Trophoblast cell (in vitro differentiated cells and primary cell): ENCODE measurements around the gene MYO1E.

ENCODE experiments used
- DNase-seq, 2 donors: peaks; one replicate each; pipeline ENCODE4 v3.0.0-alpha.2; 2016
- H2AFZ ChIP-seq: 2 replicates; pipeline ENCODE4 v1.6.1; 2013; ENCODE audit warnings: low read length, moderate library complexity, mild to moderate bottlenecking; ENCODE audit not compliant: insufficient read depth, poor library complexity
- H2AK5ac ChIP-seq: 2 replicates; pipeline ENCODE4 v1.6.1; 2013; ENCODE audit warnings: mild to moderate bottlenecking, low read length
- H2BK120ac ChIP-seq: 2 replicates; pipeline ENCODE4 v1.6.1; 2013; ENCODE audit warnings: low read length, mild to moderate bottlenecking, moderate library complexity; ENCODE audit not compliant: insufficient read depth, poor library complexity
- H2BK12ac ChIP-seq: 2 replicates; pipeline ENCODE4 v1.6.1; 2013; ENCODE audit warnings: mild to moderate bottlenecking, low read length, moderate library complexity
- H2BK5ac ChIP-seq: 2 replicates; pipeline ENCODE4 v1.6.1; 2013; ENCODE audit warnings: low read length, low read depth, moderate library complexity, mild to moderate bottlenecking; ENCODE audit not compliant: poor library complexity
- H3K14ac ChIP-seq: 2 replicates; pipeline ENCODE4 v1.6.1; 2013; ENCODE audit warnings: mild to moderate bottlenecking, low read length
- H3K18ac ChIP-seq: 2 replicates; pipeline ENCODE4 v1.6.1; 2013; ENCODE audit warnings: mild to moderate bottlenecking, low read length
- H3K23ac ChIP-seq: 2 replicates; pipeline ENCODE4 v1.6.1; 2013; ENCODE audit warnings: low read length
- H3K27ac ChIP-seq: 2 replicates; pipeline ENCODE4 v1.5.1; 2013; ENCODE audit warnings: low read depth, mild to moderate bottlenecking, inconsistent platforms, low read length, moderate library complexity
- H3K27me3 ChIP-seq: 2 replicates; pipeline ENCODE4 v1.6.1; 2013; ENCODE audit warnings: inconsistent platforms, mild to moderate bottlenecking, low read length, moderate library complexity; ENCODE audit not compliant: insufficient read depth
- H3K36me3 ChIP-seq, 2 experiments: 1 replicate in 1 of 2; 2 replicates in 1 of 2; pipeline ENCODE4 v1.6.1; 2013; ENCODE audit warnings: low read length in 2 of 2, mild to moderate bottlenecking in 2 of 2, moderate library complexity in 1 of 2; ENCODE audit not compliant: insufficient read depth in 2 of 2, control insufficient read depth in 1 of 2
- H3K4ac ChIP-seq: 2 replicates; pipeline ENCODE4 v1.6.1; 2013; ENCODE audit warnings: low read depth, mild to moderate bottlenecking, low read length, moderate library complexity
- H3K4me1 ChIP-seq, 2 experiments: 1 replicate in 1 of 2; 2 replicates in 1 of 2; pipeline ENCODE4 v1.6.1; 2013; ENCODE audit warnings: low read length in 2 of 2, mild to moderate bottlenecking in 2 of 2, moderate library complexity in 1 of 2; ENCODE audit not compliant: insufficient read depth in 2 of 2, control insufficient read depth in 1 of 2
- H3K4me2 ChIP-seq: 2 replicates; pipeline ENCODE4 v1.6.1; 2013; ENCODE audit warnings: inconsistent platforms, mild to moderate bottlenecking, low read length, moderate library complexity
- H3K4me3 ChIP-seq: 2 replicates; pipeline ENCODE4 v1.5.1; 2013; ENCODE audit warnings: mild to moderate bottlenecking, low read depth, low read length, inconsistent platforms
- H3K79me1 ChIP-seq: one replicate; pipeline ENCODE4 v1.6.1; 2013; ENCODE audit warnings: low read length
- H3K79me2 ChIP-seq: 2 replicates; pipeline ENCODE4 v1.6.1; 2013; ENCODE audit warnings: low read length, mild to moderate bottlenecking; ENCODE audit not compliant: control insufficient read depth, insufficient read depth, poor library complexity
- H3K9ac ChIP-seq: 2 replicates; pipeline ENCODE4 v1.6.1; 2013; ENCODE audit warnings: mild to moderate bottlenecking, low read length
- H3K9me3 ChIP-seq: 2 replicates; pipeline ENCODE4 v1.6.1; 2013; ENCODE audit warnings: low read depth, mild to moderate bottlenecking, control low read depth, inconsistent platforms, low read length; ENCODE audit not compliant: insufficient read depth
- H4K12ac ChIP-seq: 2 replicates; pipeline ENCODE4 v1.6.1; 2013; ENCODE audit warnings: low read depth, mild to moderate bottlenecking, low read length, moderate library complexity
- H4K8ac ChIP-seq: 2 replicates; pipeline ENCODE4 v1.6.1; 2013; ENCODE audit warnings: low read depth, mild to moderate bottlenecking, low read length, moderate library complexity
- H4K91ac ChIP-seq: one replicate; pipeline ENCODE4 v1.6.1; 2013; ENCODE audit warnings: low read depth, mild to moderate bottlenecking, low read length, moderate library complexity
- WGBS: extraction: QIAGEN DNeasy Blood & Tissue Kit; methylation state at CpG from one replicate; pipeline ENCODE4 v1.1.7; 2013; ENCODE audit warnings: missing lambda C conversion rate; ENCODE audit not compliant: insufficient read length, insufficient coverage; ENCODE audit errors: extremely low coverage; 5-methylcytosine and 5-hydroxymethylcytosine counted together

The MYO1E gene

DNA sequence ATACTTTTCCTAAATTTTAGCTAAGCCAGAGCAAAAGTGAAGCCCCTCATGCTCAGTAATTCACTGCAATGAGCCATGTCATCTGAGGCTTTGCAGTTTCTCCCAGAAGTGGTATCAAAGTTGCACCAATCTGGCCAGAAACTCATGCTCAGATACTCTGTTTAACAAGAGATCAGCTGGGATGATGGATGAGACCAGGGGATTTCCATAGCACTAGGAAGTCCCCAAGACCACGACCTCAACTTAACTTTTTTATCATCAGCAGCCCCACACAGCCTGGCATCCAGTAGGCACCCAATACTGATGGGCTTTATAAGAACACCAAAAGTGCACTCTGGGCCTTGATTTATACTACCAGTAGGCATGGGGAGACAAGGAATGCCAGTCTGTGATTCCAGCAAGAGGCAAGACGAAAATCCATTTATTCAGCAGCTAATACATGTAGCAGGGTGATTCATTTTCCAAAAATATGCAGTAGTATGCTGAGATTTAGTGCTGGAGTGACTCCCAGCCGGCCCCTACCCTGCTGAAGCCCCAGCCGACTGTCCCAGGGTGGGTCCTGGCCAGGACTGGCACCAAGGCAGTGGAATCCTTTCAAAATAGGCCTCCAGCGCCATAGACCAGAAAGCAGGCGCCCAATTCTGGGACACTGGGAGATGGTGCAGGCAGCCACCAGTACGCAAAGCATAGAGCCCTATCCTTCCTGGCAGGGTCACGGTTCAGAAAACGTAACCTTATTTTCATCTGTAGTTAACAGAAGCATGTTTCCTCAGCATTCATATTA lies 166.6 kb downstream of the MYO1E start:
- Histone ChIP-seq H3K18ac (no peak overlapping the region), H3K9me3 (no peaks in the 10 kb centered on the region), H3K4ac (no peak overlapping the region), H2BK12ac (no peak overlapping the region), H3K4me3 (no peak overlapping the region), H2BK120ac (no peak overlapping the region), H3K14ac (no peak overlapping the region), H3K36me3 (peaks cover 14 to 26% of the 10 kb centered on the region in 2 experiments), H3K27ac (no peak overlapping the region), H4K12ac (no peak overlapping the region), H3K4me1 (peaks cover 0 to 3% of the 10 kb centered on the region in 2 experiments), H3K4me2 (no peak overlapping the region), H3K23ac (no peak overlapping the region), H2BK5ac (no peak overlapping the region), H4K8ac (no peak overlapping the region), H3K79me1 (no peaks in the 10 kb centered on the region), H2AFZ (no peak overlapping the region), H3K9ac (no peak overlapping the region), H3K79me2 (no peaks in the 10 kb centered on the region), H2AK5ac (no peak overlapping the region), H4K91ac (no peak overlapping the region), H3K27me3 (no peaks in the 10 kb centered on the region)
- WGBS: no CpG with 5 or more reads among the region's 9 CpGs
- no peak for DNase-seq

DNA sequence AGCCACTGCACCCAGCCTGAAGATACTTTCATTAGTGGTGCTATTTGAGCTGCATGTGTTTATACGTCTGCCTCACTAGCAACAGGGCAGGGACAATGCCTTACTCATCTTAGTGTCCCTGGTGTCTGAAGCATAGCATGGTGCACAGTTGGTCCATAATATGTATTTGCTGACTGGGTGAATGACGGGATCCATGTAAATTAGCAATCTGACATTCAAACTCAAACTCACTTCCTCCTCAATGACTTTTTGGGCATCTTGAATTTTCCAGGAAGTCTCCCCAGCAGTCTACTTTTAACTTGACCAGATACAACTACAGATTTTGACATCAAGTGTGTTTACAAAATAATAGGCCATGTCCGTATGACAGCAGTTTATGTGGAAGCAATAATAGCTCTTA lies 169.0 kb downstream of the MYO1E start:
- no peak overlapping the region for H3K4ac ChIP-seq
- H4K12ac ChIP-seq: no peak overlapping the region
- H4K8ac ChIP-seq: no peak overlapping the region
- H2BK120ac ChIP-seq: no peak overlapping the region
- no peak overlapping the region for H4K91ac ChIP-seq
- no peaks in the 10 kb centered on the region for H3K79me2 ChIP-seq
- H3K23ac ChIP-seq: no peak overlapping the region
- H3K36me3 ChIP-seq: peaks cover 14 to 26% of the 10 kb centered on the region in 2 experiments
- no peak overlapping the region for H2AK5ac ChIP-seq
- no peak overlapping the region for H2AFZ ChIP-seq
- H3K27me3 ChIP-seq: no peaks in the 10 kb centered on the region
- H3K4me3 ChIP-seq: no peak overlapping the region
- H3K9ac ChIP-seq: no peak overlapping the region
- no peak overlapping the region for H3K4me2 ChIP-seq
- no peak overlapping the region for H3K14ac ChIP-seq
- no peaks in the 10 kb centered on the region for H3K9me3 ChIP-seq
- H2BK5ac ChIP-seq: no peak overlapping the region
- no CpG with 5 or more reads among the region's 3 CpGs for WGBS
- no peaks in the 10 kb centered on the region for H3K79me1 ChIP-seq
- no peak for DNase-seq
- H3K27ac ChIP-seq: no peak overlapping the region
- H3K4me1 ChIP-seq: peaks cover 0 to 10% of the 10 kb centered on the region in 2 experiments
- no peak overlapping the region for H2BK12ac ChIP-seq
- H3K18ac ChIP-seq: no peak overlapping the region

- no peak overlapping the region for H2AFZ ChIP-seq
- no peak overlapping the region for H3K18ac ChIP-seq
- no peak overlapping the region for H2AK5ac ChIP-seq
- H3K4me3 ChIP-seq: no peak overlapping the region
- H4K91ac ChIP-seq: no peak overlapping the region
- no peak for DNase-seq
- H3K4me2 ChIP-seq: no peak overlapping the region
- H3K4me1 ChIP-seq: peaks cover 0 to 8% of the 10 kb centered on the region in 2 experiments
- no peak overlapping the region for H3K9ac ChIP-seq
- no CpG with 5 or more reads among the region's 6 CpGs for WGBS
- H2BK5ac ChIP-seq: no peak overlapping the region
- H3K27ac ChIP-seq: no peak overlapping the region
- H3K79me2 ChIP-seq: no peaks in the 10 kb centered on the region
- H4K8ac ChIP-seq: no peak overlapping the region
- H3K9me3 ChIP-seq: no peaks in the 10 kb centered on the region
- H3K79me1 ChIP-seq: no peaks in the 10 kb centered on the region
- no peak overlapping the region for H3K4ac ChIP-seq
- H2BK120ac ChIP-seq: no peak overlapping the region
- H2BK12ac ChIP-seq: no peak overlapping the region
- no peaks in the 10 kb centered on the region for H3K27me3 ChIP-seq
- no peak overlapping the region for H4K12ac ChIP-seq
- H3K23ac ChIP-seq: no peak overlapping the region
- H3K14ac ChIP-seq: no peak overlapping the region
- peaks cover 14 to 27% of the 10 kb centered on the region in 2 experiments for H3K36me3 ChIP-seq
These were observed 169.7 kb downstream of the MYO1E start for GRCh38 chr15:59203008-59203407.

- Histone ChIP-seq H3K4me1 (peaks cover 0 to 8% of the 10 kb centered on the region in 2 experiments), H2BK12ac (no peak overlapping the region), H4K8ac (no peak overlapping the region), H3K27me3 (no peaks in the 10 kb centered on the region), H2BK120ac (no peak overlapping the region), H3K18ac (no peak overlapping the region), H3K4me3 (no peak overlapping the region), H2AFZ (no peak overlapping the region), H3K36me3 (peaks cover 11 to 21% of the 10 kb centered on the region in 2 experiments), H3K9me3 (no peaks in the 10 kb centered on the region), H3K79me1 (no peaks in the 10 kb centered on the region), H3K14ac (no peak overlapping the region), H3K79me2 (no peaks in the 10 kb centered on the region), H3K27ac (no peak overlapping the region), H2BK5ac (no peak overlapping the region), H3K4ac (no peak overlapping the region), H2AK5ac (no peak overlapping the region), H3K4me2 (no peak overlapping the region), H4K91ac (no peak overlapping the region), H3K9ac (no peak overlapping the region), H3K23ac (no peak overlapping the region), H4K12ac (no peak overlapping the region)
- DNase-seq: peak; percentile 69 to 86
- WGBS: no CpG with 5 or more reads among the region's 9 CpGs
These were observed 172.1 kb downstream of the MYO1E start for GRCh38 chr15:59200560-59200959.
